Small intestine (tissue), 7 donors: ENCODE data around the gene LIPC. TPM values are rescaled to one million over a fixed set of nuclear protein-coding genes. Genes with fewer than 3 reads are reported as not detected.

Experiments
- DNase-seq, 2 donors: peaks; one replicate each; pipeline versions ENCODE4 v3.0.0 to v3.0.0-alpha.2; 2013
- FAIRE-seq: peaks from 2 replicates; lab custom pipeline; 2012; peaks lifted over from hg19 to GRCh38; lab: Jason Lieb, UNC
- H3K27ac ChIP-seq, 3 donors: one replicate each; pipeline ENCODE4 v1.5.1; 2013; ENCODE audit warnings: low read length in 2 of 3, mild to moderate bottlenecking in 2 of 3, control low read depth in 1 of 3, inconsistent platforms in 1 of 3, low read depth in 1 of 3, moderate library complexity in 1 of 3
- H3K27me3 ChIP-seq, 3 donors: one replicate each; pipeline ENCODE4 v1.6.1; 2013; ENCODE audit warnings: low read length in 3 of 3, inconsistent platforms in 1 of 3; ENCODE audit not compliant: control insufficient read depth in 3 of 3, insufficient read depth in 3 of 3
- H3K36me3 ChIP-seq, 3 donors: one replicate each; pipeline ENCODE4 v1.6.1; 2013; ENCODE audit warnings: low read length in 3 of 3, inconsistent platforms in 1 of 3, low read depth in 1 of 3, mild to moderate bottlenecking in 1 of 3, moderate library complexity in 1 of 3; ENCODE audit not compliant: control insufficient read depth in 3 of 3, insufficient read depth in 2 of 3
- H3K4me1 ChIP-seq, 3 donors: one replicate each; pipeline ENCODE4 v1.6.1; 2013; ENCODE audit warnings: low read length in 2 of 3, inconsistent platforms in 1 of 3, low read depth in 1 of 3, mild to moderate bottlenecking in 1 of 3, moderate library complexity in 1 of 3; ENCODE audit not compliant: control insufficient read depth in 3 of 3, insufficient read depth in 2 of 3
- H3K4me3 ChIP-seq, 3 donors: one replicate each; pipeline ENCODE4 v1.5.1; 2013; ENCODE audit warnings: low read length in 3 of 3, control low read depth in 1 of 3, inconsistent platforms in 1 of 3, low read depth in 1 of 3, mild to moderate bottlenecking in 1 of 3, moderate library complexity in 1 of 3
- H3K9me3 ChIP-seq, 2 donors: one replicate each; pipeline ENCODE4 v1.6.1; 2013; ENCODE audit warnings: low read depth in 1 of 2, low read length in 1 of 2; ENCODE audit not compliant: control insufficient read depth in 2 of 2, insufficient read depth in 1 of 2
- WGBS, 3 donors: extraction: QIAGEN DNeasy Blood & Tissue Kit; methylation state at CpG; one replicate each; pipeline ENCODE4 v1.1.7; 2013; 5-methylcytosine and 5-hydroxymethylcytosine counted together
- polyA plus RNA-seq, 4 donors: library from polyadenylated mRNA; stranded (reverse) in 3 of 4; unstranded in 1 of 4; fragments of 200-250 nt in 3 of 4; fragments of 120-200 nt in 1 of 4; gene quantifications; one replicate each; pipeline versions ENCODE4 v1.2.1 to v1.2.3, GENCODE V29; 2013
- donor health status: healthy with polysubstance abuse.
- donor health status: control.
- donor health status: control.
- donor health status: Bipolar disorder and iron deficiency.
- donor health status: healthy.

The LIPC gene
- polyA plus RNA-seq, 4 donors = 0.07 to 2.0 (median 1.2) TPM

DNA sequence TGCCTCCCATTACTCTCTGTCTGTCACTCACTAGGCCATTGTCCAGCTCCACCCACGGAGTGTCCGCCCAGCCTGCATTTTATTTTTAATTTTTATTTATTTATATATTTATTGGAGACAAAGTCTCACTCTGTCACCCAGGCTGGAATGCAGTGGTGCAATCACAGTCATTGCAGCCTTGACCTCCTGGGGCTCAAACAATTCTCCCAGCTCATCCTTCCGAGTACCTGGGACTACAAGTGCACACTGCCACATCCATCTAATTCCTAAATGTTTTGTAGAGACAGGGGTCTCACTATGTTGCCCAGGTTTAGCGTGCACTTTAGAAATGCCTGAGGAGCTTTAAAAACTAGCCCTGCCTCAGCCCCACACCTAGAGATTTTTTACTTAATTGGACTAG, 141.5 kb downstream of the LIPC start:
- H3K36me3 ChIP-seq = no peaks in the 10 kb centered on the region
- peak; percentile 41 to 69 for DNase-seq
- peaks cover 0 to 4% of the 10 kb centered on the region in 2 donors for H3K9me3 ChIP-seq
- H3K27me3 ChIP-seq = no peaks in the 10 kb centered on the region
- FAIRE-seq = no peak
- 44 to 78% (median 55%) methylated on average over 4 of the region's 4 CpGs for WGBS, 3 donors
- H3K4me3 ChIP-seq = no peak overlapping the region
- peaks cover 0 to 18% (median 8%) of the 10 kb centered on the region in 3 donors for H3K4me1 ChIP-seq
- H3K27ac ChIP-seq = no peak overlapping the region

DNA sequence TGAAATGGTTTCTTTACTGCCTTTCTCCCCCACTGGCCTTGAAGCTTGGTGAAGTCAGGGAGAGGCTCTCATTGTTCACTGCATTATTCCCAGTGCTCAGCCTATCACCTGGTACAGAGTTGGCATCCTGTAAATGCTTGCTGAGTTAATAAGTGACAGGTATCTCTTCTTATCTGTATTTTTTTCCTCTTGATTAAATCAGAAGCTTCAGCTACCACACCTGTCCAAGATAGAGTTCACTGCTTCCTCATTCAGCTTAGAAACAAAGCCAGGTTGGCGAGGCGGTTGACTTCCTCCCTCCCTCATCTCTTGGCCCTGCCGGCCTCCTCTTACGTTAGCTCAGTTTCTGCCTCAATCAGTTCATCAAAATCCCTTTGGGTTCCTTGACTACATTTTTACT, 142.8 kb downstream of the LIPC start:
- DNase-seq = peak; percentile 55 to 92
- 25 to 47% (median 28%) methylated on average over 4 of the region's 4 CpGs for WGBS, 3 donors
- H3K27ac ChIP-seq = peak overlapping the region in 2 of 3 donors; percentile 8 to 35
- no peaks in the 10 kb centered on the region for H3K27me3 ChIP-seq
- peaks cover 0 to 18% (median 8%) of the 10 kb centered on the region in 3 donors for H3K4me1 ChIP-seq
- no peak overlapping the region for H3K4me3 ChIP-seq
- no peaks in the 10 kb centered on the region for H3K36me3 ChIP-seq
- no peak for FAIRE-seq
- H3K9me3 ChIP-seq = peaks cover 0 to under 1% of the 10 kb centered on the region in 2 donors

DNA sequence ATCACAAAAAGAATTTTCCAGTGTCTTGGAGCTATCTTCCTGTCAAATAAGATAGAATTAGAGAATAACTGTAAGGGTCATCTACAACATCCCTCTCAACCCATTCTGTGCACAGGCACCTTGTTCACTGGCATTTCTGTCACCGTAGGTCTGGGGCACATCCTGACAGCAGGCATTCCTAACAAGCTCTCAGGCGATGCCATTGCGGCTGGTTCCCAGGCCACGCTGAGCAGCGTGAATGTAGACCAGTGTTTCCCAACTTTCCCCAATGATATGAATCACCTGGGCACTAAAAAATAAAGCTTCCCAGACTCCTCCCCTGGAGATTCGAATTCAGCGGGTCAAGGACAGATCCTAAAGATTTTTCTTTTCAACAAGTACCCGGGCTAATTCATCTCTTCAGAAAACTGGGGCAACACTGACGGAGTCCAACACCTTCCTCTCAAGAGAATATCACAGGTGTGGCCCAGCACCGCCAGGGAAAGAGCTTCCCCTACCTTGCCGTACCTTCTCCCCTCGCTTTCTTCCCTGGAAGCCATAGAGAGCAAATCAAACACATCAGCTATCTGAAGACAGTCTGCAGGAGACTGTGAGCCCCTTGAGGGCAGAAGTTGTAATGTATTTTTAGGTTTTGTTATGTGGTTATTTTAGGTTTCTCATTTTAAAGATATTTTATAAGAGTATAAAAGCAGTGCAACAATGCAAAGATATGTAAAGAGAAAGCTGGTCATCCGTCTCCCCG, 143.4 kb downstream of the LIPC start:
- Histone ChIP-seq H3K9me3 (no peaks in the 10 kb centered on the region), H3K4me3 (no peak overlapping the region), H3K4me1 (peaks cover 0 to 18% (median 8%) of the 10 kb centered on the region in 3 donors), H3K27me3 (no peaks in the 10 kb centered on the region), H3K36me3 (no peaks in the 10 kb centered on the region), H3K27ac (peak overlapping the region in 1 of 3 donors; percentile 35)
- DNase-seq (peak in 1 of 2 donors; percentile 27), FAIRE-seq (no peak)
- 66 to 84% (median 79%) methylated on average over 14 of the region's 14 CpGs for WGBS, 3 donors

DNA sequence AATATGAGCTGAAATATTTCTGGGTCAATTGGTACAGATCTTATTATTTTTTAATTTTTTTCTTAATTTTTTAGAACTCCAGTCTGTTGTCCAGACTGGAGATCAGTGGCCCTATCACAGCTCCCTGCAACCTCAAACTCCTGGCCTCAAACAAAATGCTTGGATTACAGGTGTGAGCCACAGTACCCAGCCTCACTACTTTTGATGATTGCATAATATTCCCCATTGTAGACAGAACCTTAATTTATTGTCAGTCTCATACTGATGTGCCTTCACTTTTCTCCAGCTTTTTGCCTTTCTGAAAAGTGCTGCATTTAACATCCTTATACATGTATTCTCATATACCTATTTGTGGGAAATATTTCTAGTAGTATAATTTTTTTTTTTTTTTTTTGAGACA, 144.9 kb downstream of the LIPC start:
- FAIRE-seq = no peak
- Histone ChIP-seq H3K9me3 (no peaks in the 10 kb centered on the region), H3K27me3 (no peaks in the 10 kb centered on the region), H3K27ac (no peak overlapping the region), H3K4me1 (peaks cover 0 to 18% (median 8%) of the 10 kb centered on the region in 3 donors), H3K36me3 (no peaks in the 10 kb centered on the region), H3K4me3 (no peak overlapping the region)
- DNase-seq = no peak

DNA sequence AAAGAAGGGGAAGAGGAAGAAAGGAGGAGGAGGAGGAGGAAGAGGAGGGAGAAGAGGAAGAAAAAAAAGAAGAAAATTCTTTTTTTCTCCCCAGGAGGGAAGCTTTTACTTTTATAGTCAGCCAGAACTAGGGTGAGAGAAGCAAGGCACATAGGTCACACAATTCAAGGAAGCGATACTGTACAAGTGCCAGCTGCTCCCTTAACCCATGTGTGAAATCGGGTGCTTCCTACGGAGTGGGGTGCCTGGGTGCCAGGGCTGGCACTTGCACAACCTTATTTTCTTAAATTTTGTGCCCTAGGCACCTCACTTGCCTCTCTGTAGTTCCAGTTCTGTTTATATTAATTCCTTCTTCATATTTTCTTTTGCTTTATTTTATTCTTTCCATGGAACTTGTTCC, 150.4 kb downstream of the LIPC start:
- H3K9me3 ChIP-seq = no peaks in the 10 kb centered on the region
- no peaks in the 10 kb centered on the region for H3K27me3 ChIP-seq
- WGBS, 3 donors = 6 to 68% (median 45%) methylated on average over 3 of the region's 3 CpGs
- DNase-seq (peak in 1 of 2 donors; percentile 64), FAIRE-seq (no peak)
- no peaks in the 10 kb centered on the region for H3K36me3 ChIP-seq
- H3K4me3 ChIP-seq = no peak overlapping the region
- H3K4me1 ChIP-seq = no peaks in the 10 kb centered on the region
- no peak overlapping the region for H3K27ac ChIP-seq

DNA sequence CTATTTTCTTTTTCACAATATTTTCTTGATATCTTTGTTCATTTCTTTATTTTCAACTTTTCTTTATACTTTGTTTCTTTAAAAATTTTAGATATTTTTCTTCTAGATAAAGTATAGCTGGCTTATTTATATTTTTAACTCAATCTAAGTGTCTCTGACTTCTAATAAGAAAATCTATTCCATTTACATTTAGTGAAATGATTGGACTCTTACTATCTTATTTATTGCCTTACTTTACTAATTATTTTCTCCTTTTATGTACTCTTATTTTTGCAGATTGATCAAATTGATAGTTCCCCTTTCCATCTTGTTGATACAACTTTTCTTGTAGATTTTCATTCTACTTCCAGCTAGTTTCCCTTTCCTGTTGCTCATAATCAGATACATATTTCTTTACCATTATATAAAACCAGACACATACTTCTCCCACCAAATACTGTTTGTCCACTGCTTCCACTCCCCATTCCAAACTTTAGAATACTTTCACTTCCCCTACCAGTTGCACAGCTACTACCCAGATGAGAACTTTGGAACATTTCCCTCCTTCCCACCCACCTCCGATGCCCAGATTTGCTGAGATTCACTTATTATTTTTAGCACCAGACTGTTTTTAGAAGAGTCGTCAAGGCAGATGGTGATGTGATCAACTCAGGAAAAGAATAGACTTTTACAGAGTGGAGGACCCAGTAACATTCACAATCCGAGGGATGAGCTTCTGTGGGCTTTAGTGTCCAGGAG, 151.5 kb downstream of the LIPC start:
- H3K4me3 ChIP-seq = no peak overlapping the region
- H3K9me3 ChIP-seq = no peaks in the 10 kb centered on the region
- DNase-seq (no peak), FAIRE-seq (no peak)
- H3K27ac ChIP-seq = no peak overlapping the region
- WGBS, 3 donors = 80 to 98% (median 90%) methylated on average over 3 of the region's 3 CpGs
- no peaks in the 10 kb centered on the region for H3K36me3 ChIP-seq
- H3K27me3 ChIP-seq = no peaks in the 10 kb centered on the region
- H3K4me1 ChIP-seq = no peaks in the 10 kb centered on the region

DNA sequence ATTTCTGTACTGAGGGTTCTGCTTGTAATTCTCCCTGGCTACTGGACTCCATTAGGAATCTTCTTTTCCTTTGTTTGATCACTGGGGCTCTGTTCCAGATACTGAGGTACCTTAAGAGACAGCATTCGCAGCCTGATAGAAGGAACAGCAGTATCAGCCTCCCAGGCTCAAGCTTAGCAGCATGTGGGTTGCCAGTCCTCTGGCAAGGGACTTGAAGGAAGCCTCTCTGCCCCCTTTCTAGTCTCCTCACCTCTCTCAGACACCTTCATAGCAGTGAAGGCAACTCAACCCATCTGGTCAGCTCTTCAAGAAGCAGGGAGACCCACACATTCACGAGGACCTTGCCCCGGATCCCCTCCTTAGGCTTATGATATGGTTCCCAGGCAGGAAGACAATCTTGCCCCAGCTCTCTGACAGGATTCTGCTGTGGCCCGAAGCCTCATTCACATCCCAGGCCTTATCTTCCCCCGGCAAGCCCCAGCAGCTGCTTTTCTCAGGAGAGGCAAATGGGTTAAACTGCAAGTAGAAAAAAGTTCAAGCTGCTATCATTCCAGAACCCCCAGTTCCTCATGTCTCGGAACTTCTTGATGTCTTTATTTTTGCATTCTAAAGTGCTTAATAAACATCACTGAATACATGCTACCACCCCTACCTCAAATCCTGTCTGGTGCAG, 153.1 kb downstream of the LIPC start:
- Histone ChIP-seq H3K27ac (no peak overlapping the region), H3K36me3 (no peaks in the 10 kb centered on the region), H3K4me3 (no peak overlapping the region), H3K27me3 (no peaks in the 10 kb centered on the region), H3K4me1 (no peaks in the 10 kb centered on the region), H3K9me3 (no peaks in the 10 kb centered on the region)
- FAIRE-seq (no peak), DNase-seq (no peak)
- 63 to 67% (median 67%) methylated on average over 6 of the region's 6 CpGs for WGBS, 3 donors

DNA sequence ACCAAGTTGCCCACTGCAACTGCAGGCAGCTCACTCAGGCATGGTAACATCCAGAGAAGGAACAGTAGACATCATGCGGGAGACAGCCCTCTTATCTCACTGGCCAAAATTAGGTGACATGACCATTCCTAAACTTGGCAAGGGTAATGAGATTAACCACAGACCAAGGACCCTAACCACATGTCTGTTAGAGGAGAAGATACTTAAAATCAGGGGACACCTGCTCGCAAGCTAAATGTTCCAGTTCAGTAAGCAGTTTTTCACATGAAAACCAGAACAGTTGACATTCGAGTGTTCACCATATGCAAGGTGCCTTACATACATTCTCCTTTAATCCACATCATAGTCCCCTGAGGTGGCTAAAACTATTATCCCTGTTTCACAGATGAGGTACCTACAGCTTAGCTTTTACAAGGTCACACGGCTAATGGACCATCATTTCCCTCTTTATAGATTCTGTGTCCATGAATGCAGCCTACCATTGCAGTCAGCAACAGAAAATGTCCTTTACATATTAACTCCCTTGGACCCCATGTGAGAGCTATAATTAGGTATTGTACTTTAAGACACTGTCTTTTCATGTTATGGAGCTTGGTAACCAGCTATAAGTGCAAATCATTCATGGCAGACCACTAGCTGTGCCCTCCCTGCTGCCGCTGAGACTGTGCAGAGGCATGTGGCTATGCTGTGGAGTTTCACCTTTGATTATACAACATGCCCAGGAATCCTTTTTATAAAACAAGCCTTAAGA, 154.1 kb downstream of the LIPC start:
- H3K4me3 ChIP-seq = no peak overlapping the region
- no peaks in the 10 kb centered on the region for H3K4me1 ChIP-seq
- no peaks in the 10 kb centered on the region for H3K27me3 ChIP-seq
- FAIRE-seq = no peak
- DNase-seq = no peak
- no peak overlapping the region for H3K27ac ChIP-seq
- H3K9me3 ChIP-seq = no peaks in the 10 kb centered on the region
- H3K36me3 ChIP-seq = no peaks in the 10 kb centered on the region
- WGBS, 3 donors = 84 to 92% (median 87%) methylated on average over 5 of the region's 5 CpGs
